ENCODE data around the gene MEAK7.

- TF ChIP-seq POLR2A (IDR thresholded peaks at IDR 0.05; ENCODE audit: low read depth, low read length) (no peak), CTCF (conservative IDR thresholded peaks at IDR 0.05; ENCODE audit: low read depth, low read length) (no peak), RCOR1 (IDR thresholded peaks at IDR 0.05; ENCODE audit: insufficient replicate concordance, low read length) (no peak), MAZ (IDR thresholded peaks at IDR 0.05; ENCODE audit: borderline replicate concordance, low read depth, low read length) (no peak), NFE2L2 (IDR thresholded peaks at IDR 0.05; ENCODE audit: low read depth, low read length) (no peak), RFX5 (IDR thresholded peaks at IDR 0.05; ENCODE audit: low read depth, low read length) (no peak), MAFK (IDR thresholded peaks at IDR 0.05; ENCODE audit: low read depth, low read length) (no peak), USF2 (IDR thresholded peaks at IDR 0.05; ENCODE audit: low read depth, low read length) (no peak), CEBPB (IDR thresholded peaks at IDR 0.05; ENCODE audit: low read depth, low read length) (no peak), RAD21 (IDR thresholded peaks at IDR 0.05; ENCODE audit: low read length) (no peak), SMC3 (IDR thresholded peaks at IDR 0.05; ENCODE audit: low read depth, low read length) (no peak), BHLHE40 (IDR thresholded peaks at IDR 0.05; ENCODE audit: low read depth, low read length) (no peak), FOS (IDR thresholded peaks at IDR 0.05; ENCODE audit: low read depth, low read length) (no peak)
Observed at GRCh38 chr16:84513666-84514065, 9.2 kb upstream of the MEAK7 start.
